Loucy (cell line): ENCODE measurements around the gene SRD5A1.

Experiments
- EZH2phosphoT487 ChIP-seq: fragments of 200-600 bp; IDR thresholded peaks from 2 replicates; pipeline ENCODE4 v1.6.1; 2018; ENCODE audit warnings: antibody characterized with exemption, mild to moderate bottlenecking, moderate library complexity, borderline replicate concordance
- TF ChIP-seq, protein P1 (sequence below): fragments of 200-600 bp; sonication (generic); conservative IDR thresholded peaks from 2 replicates; pipeline ENCODE4 v1.5.1; 2014; ENCODE audit warnings: mild to moderate bottlenecking, antibody characterized with exemption, low read length

DNA sequence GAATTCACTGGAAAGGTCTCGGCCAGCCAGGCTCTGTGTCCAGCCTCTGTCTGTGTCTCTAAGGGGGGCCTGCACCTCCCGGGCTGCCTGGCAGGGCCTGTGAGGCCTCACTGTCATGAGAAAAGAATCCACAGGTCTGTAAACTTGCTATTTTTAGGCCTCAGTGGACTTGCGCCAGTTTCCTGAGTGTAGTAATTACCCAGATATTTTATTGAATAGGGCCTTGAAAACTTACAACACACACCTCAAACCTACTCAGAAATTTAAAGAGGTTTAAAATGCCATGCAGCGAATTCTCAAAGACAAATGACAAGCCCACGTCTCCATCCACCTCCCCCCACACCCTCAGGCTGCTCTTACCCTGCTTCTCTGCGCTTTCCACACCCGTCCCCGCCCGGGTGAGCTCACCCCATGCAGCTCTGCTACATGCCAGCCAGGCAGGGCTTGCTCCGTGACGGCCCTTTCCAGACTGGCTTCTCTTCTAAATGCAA is 71.2 kb downstream of the SRD5A1 start:
- TF ChIP-seq, protein P1, sequence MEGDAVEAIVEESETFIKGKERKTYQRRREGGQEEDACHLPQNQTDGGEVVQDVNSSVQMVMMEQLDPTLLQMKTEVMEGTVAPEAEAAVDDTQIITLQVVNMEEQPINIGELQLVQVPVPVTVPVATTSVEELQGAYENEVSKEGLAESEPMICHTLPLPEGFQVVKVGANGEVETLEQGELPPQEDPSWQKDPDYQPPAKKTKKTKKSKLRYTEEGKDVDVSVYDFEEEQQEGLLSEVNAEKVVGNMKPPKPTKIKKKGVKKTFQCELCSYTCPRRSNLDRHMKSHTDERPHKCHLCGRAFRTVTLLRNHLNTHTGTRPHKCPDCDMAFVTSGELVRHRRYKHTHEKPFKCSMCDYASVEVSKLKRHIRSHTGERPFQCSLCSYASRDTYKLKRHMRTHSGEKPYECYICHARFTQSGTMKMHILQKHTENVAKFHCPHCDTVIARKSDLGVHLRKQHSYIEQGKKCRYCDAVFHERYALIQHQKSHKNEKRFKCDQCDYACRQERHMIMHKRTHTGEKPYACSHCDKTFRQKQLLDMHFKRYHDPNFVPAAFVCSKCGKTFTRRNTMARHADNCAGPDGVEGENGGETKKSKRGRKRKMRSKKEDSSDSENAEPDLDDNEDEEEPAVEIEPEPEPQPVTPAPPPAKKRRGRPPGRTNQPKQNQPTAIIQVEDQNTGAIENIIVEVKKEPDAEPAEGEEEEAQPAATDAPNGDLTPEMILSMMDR = no peak
- TF ChIP-seq EZH2phosphoT487 = no peak
